Heart right ventricle (tissue), 16 donors: Measurements from ENCODE around the gene CPLX3. TPM values are rescaled to one million over a fixed set of nuclear protein-coding genes. Genes with fewer than 3 reads are reported as not detected.

Experiments used
- ATAC-seq, 8 donors: fragments of 200-7000 bp; cut with Tn5 transposase; one replicate each; pipeline ENCODE4 v1.9.1; 2020; ENCODE audit warnings: mild to moderate bottlenecking in 8 of 8, moderate library complexity in 8 of 8, moderate number of reproducible peaks in 1 of 8
- DNase-seq, 2 donors: peaks; one replicate each; pipeline ENCODE4 v3.0.0-alpha.2; 2020
- H3K27ac ChIP-seq, 10 donors: fragments of 200-600 bp; sonication (generic) in 2 of 10; one replicate each; pipeline versions ENCODE4 v1.5.0 to v1.8.0; 2020 to 2022; ENCODE audit warnings: mild to moderate bottlenecking in 3 of 10
- H3K27me3 ChIP-seq, 7 donors: fragments of 200-600 bp; one replicate each; pipeline ENCODE4 v1.8.0; 2021 to 2022; ENCODE audit warnings: mild to moderate bottlenecking in 2 of 7
- H3K36me3 ChIP-seq, 9 donors: fragments of 200-600 bp; sonication (generic) in 1 of 9; one replicate each; pipeline versions ENCODE4 v1.5.0 to v1.8.0; 2020 to 2022; ENCODE audit warnings: mild to moderate bottlenecking in 2 of 9
- H3K4me1 ChIP-seq, 9 donors: fragments of 200-600 bp; sonication (generic) in 1 of 9; one replicate each; pipeline versions ENCODE4 v1.5.0 to v1.8.0; 2020 to 2022; ENCODE audit warnings: mild to moderate bottlenecking in 4 of 9
- H3K4me3 ChIP-seq, 10 donors: fragments of 200-600 bp; sonication (generic) in 2 of 10; one replicate each; pipeline versions ENCODE4 v1.5.0 to v1.8.0; 2020 to 2022; ENCODE audit warnings: mild to moderate bottlenecking in 7 of 10, moderate library complexity in 2 of 10
- H3K9me3 ChIP-seq, 11 donors: fragments of 200-600 bp in 10 of 11; sonication (generic) in 2 of 11; one replicate each; pipeline versions ENCODE4 v1.5.0 to v1.8.0; 2013 to 2022; ENCODE audit warnings: mild to moderate bottlenecking in 2 of 11, control low read depth in 1 of 11, moderate library complexity in 1 of 11
- WGBS, 2 donors: extraction: QIAGEN DNeasy Blood & Tissue Kit; methylation state at CpG; one replicate each; pipeline ENCODE4 v1.1.7; 2013; ENCODE audit warnings: inconsistent platforms in 1 of 2; 5-methylcytosine and 5-hydroxymethylcytosine counted together
- intact Hi-C, 10 donors: fragments of 100-400 bp; cut with DNase I; formaldehyde crosslinking; loops; one replicate each; pipeline versions ENCODE4 v1.11.1 to v1.14.2; 2022
- polyA plus RNA-seq, 2 donors: library from polyadenylated mRNA; stranded (reverse); fragments of 200-250 nt; gene quantifications; one replicate each; pipeline ENCODE4 v1.2.3, GENCODE V29; 2013
- total RNA-seq, 10 donors: library from RNA; stranded (reverse); fragmentation: NEBNext Ultra II Directional in 3 of 10; extraction: Animal tissue kit (Norgen Biotek cat#: 25700) in 3 of 10; gene quantifications; one replicate each; pipeline versions ENCODE4 v1.2.1 to v1.2.4, GENCODE V29; 2021 to 2023
- TF ChIP-seq, protein P1 (sequence below), 9 donors: fragments of 200-600 bp; sonication (generic) in 2 of 9; IDR thresholded peaks; one replicate each; pipeline versions ENCODE4 v1.5.0 to v1.8.0; 2021 to 2022; ENCODE audit warnings: antibody characterized with exemption in 9 of 9, mild to moderate bottlenecking in 5 of 9, moderate library complexity in 1 of 9
- donor health status: Arrhythmogenic right ventricular cardiomyopathy.
- donor health status: ischemic (EF 13 %, LVEDD 7.1; RV severe dilation, severe dysfunction).
- donor health status: healthy with polysubstance abuse.
- donor health status: DM: no; HTN: yes; CAD: no.
- donor health status: DM: no; HTN: no; CAD: no.
- donor health status: ischemic (EF 25% LVEDD 6.9; RV normal size, moderate dysfunction).
- donor health status: ischemic (EF 25% LVEDD 5.7; RV mildly dilated, moderate dysfunction).
- donor health status: healthy.
- donor health status: DM: yes; HTN: yes; CAD: no.
- donor health status: Ischemic cardiomyopathy.
- donor health status: ischemic (EF 35%, LVEDD 5.7; RV mildly dilated, moderate dysfunction).
- donor health status: nonischemic (EF 11% LVEDD 7.7; RV severe dilation, severe dysfunction).
- donor health status: DM: yes; HTN: yes; CAD: no.
- donor health status: PGD.
- donor health status: ischemic (EF 29% LVEDD 5.4; RV normal size, mild dysfunction).
- donor health status: nonischemic (EF 23%, LVEDD 6.1; RV moderate dilation, normal function).

CPLX3 gene
- total and polyA plus RNA-seq, 12 donors: 0.04 to 14.6 (median 1.3) TPM; not detected in 1

DNA sequence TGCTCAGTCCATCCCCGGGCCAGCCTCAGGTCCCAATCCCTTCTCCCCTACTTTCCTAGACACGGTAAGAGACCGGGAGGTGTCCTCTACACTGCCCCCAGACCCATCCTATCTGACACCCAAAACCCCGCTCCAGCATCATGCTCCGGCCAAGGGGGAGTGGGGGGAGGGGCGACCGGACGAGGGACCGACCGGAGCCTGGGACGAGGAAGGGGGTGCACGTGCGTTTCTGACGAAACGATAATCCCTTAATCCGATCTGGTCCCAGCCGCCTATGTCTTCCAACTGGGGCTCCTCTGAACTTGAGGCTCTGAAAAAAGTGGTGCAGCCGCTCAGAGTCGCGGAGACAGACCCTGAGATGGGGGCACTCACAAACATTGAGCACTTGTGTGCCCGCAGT lies 494 bp downstream of the CPLX3 start:
- H3K27ac ChIP-seq: no peak overlapping the region
- peaks cover 0 to 35% (median 28%) of the 10 kb centered on the region in 7 donors for H3K27me3 ChIP-seq
- no peaks in the 10 kb centered on the region for H3K9me3 ChIP-seq
- ATAC-seq (no peak), DNase-seq (no peak)
- H3K4me3 ChIP-seq: no peak overlapping the region
- intact Hi-C loops: no loop called here
- no peaks in the 10 kb centered on the region for H3K36me3 ChIP-seq
- WGBS, 2 donors: 21 to 22% methylated on average over 21 of the region's 21 CpGs
- TF ChIP-seq, protein P1, sequence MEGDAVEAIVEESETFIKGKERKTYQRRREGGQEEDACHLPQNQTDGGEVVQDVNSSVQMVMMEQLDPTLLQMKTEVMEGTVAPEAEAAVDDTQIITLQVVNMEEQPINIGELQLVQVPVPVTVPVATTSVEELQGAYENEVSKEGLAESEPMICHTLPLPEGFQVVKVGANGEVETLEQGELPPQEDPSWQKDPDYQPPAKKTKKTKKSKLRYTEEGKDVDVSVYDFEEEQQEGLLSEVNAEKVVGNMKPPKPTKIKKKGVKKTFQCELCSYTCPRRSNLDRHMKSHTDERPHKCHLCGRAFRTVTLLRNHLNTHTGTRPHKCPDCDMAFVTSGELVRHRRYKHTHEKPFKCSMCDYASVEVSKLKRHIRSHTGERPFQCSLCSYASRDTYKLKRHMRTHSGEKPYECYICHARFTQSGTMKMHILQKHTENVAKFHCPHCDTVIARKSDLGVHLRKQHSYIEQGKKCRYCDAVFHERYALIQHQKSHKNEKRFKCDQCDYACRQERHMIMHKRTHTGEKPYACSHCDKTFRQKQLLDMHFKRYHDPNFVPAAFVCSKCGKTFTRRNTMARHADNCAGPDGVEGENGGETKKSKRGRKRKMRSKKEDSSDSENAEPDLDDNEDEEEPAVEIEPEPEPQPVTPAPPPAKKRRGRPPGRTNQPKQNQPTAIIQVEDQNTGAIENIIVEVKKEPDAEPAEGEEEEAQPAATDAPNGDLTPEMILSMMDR (IDR thresholded peaks at IDR 0.05): no peak
- peaks cover 0 to 18% (median 8%) of the 10 kb centered on the region in 9 donors for H3K4me1 ChIP-seq

DNA sequence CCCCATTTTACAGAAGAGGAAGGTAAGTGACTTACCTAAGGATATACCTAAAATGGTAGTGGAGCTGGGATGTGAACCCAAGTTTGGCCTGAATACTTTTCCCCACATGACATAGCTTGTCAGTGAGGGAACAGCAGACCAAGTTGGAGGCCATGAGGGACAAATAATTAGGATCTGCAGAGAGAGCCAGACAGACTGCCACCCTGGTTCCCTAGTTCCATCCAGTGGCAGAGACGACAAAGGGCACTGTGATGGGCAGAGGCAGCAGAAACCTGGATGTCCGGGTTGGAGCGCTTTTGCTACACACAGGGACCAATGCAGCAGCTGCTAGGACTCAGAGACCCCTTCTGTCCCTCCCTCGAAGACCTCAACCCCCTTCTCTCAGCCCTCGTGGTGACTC lies 1.2 kb downstream of the CPLX3 start:
- ATAC-seq (no peak), DNase-seq (no peak)
- Histone ChIP-seq H3K36me3 (no peaks in the 10 kb centered on the region), H3K27ac (no peak overlapping the region), H3K4me1 (peaks cover 0 to 23% (median 8%) of the 10 kb centered on the region in 9 donors), H3K27me3 (peaks cover 0 to 35% (median 28%) of the 10 kb centered on the region in 7 donors), H3K9me3 (no peaks in the 10 kb centered on the region), H3K4me3 (no peak overlapping the region)
- 46 to 61% methylated on average over 5 of the region's 5 CpGs for WGBS, 2 donors
- intact Hi-C loops: no loop called here
- TF ChIP-seq, protein P1 (IDR thresholded peaks at IDR 0.05): no peak

DNA sequence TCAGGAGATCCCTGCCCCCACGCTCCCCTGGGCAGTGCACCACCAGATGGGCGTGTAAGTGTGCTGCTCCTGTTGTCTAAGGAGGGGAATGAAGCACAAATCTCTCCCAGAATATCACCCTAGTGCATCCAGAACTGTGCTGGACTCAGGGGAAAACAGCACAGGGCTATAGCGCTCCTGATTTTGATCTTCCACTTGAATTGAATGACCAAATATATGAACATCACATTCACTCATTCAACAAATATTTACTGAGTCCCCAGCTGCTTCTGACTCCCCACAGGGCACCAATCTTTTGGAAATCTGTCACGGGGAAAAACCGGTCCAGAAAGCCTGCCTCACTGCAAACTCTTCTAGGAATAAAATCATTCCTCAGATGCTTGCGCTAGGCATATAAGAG lies 2.4 kb downstream of the CPLX3 start:
- Histone ChIP-seq H3K4me1 (peaks cover 0 to 23% (median 8%) of the 10 kb centered on the region in 9 donors), H3K27ac (no peak overlapping the region), H3K4me3 (no peak overlapping the region), H3K36me3 (no peaks in the 10 kb centered on the region), H3K27me3 (peaks cover 0 to 35% (median 27%) of the 10 kb centered on the region in 7 donors), H3K9me3 (no peaks in the 10 kb centered on the region)
- 71 to 73% methylated on average over 6 of the region's 6 CpGs for WGBS, 2 donors
- intact Hi-C loops: no loop called here
- DNase-seq: no peak
- ATAC-seq: no peak
- TF ChIP-seq, protein P1 (IDR thresholded peaks at IDR 0.05): no peak

DNA sequence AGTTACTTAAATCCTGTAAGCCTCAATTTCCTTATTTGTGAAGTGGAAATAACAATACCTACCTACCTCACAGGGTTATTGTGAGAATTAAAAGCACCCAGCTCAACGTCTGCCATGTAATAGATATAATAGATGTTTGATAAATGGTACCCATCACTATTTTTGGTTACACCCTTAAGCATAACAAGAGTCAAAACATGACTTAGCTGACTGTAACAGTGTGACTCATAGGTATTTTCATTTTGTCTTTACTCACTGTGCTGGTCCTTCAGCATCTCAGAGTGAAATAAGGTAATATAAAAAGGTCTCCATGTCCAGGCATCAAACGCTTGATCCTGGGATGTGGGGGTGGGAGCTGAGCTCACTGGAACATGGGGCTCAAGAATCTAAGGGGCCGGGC lies 3.1 kb downstream of the CPLX3 start:
- WGBS, 2 donors: 53 to 76% methylated on average over 3 of the region's 3 CpGs
- ATAC-seq (no peak), DNase-seq (no peak)
- peaks cover 0 to 23% (median 8%) of the 10 kb centered on the region in 9 donors for H3K4me1 ChIP-seq
- TF ChIP-seq, protein P1 (IDR thresholded peaks at IDR 0.05): no peak
- no peaks in the 10 kb centered on the region for H3K9me3 ChIP-seq
- H3K36me3 ChIP-seq: no peaks in the 10 kb centered on the region
- intact Hi-C loops: no loop called here
- H3K4me3 ChIP-seq: no peak overlapping the region
- H3K27ac ChIP-seq: no peak overlapping the region
- H3K27me3 ChIP-seq: peaks cover 0 to 35% (median 27%) of the 10 kb centered on the region in 7 donors
